H1 (cell line): Measurements from ENCODE around the gene PALM. TPM values are rescaled to one million over a fixed set of nuclear protein-coding genes. Genes with fewer than 3 reads are reported as not detected.

Experiments used
- CBX5 ChIP-seq: fragments of 300-800, 300-1000 bp; sonication (generic); IDR thresholded peaks from 2 replicates; pipeline ENCODE4 v1.7.1; 2016; ENCODE audit warnings: antibody characterized with exemption, low read length, low read depth
- CBX8 ChIP-seq: fragments of 300-800, 300-1000 bp; sonication (generic); IDR thresholded peaks from 2 replicates; pipeline ENCODE4 v1.7.1; 2016; ENCODE audit warnings: low read depth, low read length, borderline replicate concordance
- GTF2F1 ChIP-seq: IDR thresholded peaks from 2 replicates; pipeline ENCODE4 v1.6.1; 2012; ENCODE audit warnings: low read depth, low read length, improper control_type of control experiment, borderline replicate concordance
- HDAC2 ChIP-seq, 2 experiments: fragments of 300-600 bp in 1 of 2; sonication (generic) in 1 of 2; IDR thresholded peaks; 2 replicates each; pipeline ENCODE4 v1.6.1; 2011 to 2012; ENCODE audit warnings: low read depth in 2 of 2, low read length in 2 of 2, mild to moderate bottlenecking in 2 of 2, moderate library complexity in 2 of 2, borderline replicate concordance in 1 of 2, inconsistent platforms in 1 of 2
- POLR2A ChIP-seq, 2 experiments: IDR thresholded peaks; 1 replicate in 1 of 2; 2 replicates in 1 of 2; pipeline ENCODE4 v1.6.1; 2011; ENCODE audit warnings: low read depth in 2 of 2, low read length in 2 of 2, mild to moderate bottlenecking in 2 of 2; ENCODE audit errors: control extremely low read depth in 1 of 2
- polyA plus RNA-seq, 7 experiments: library from polyadenylated mRNA; depleted of rRNA in 3 of 7; stranded (reverse) in 5 of 7; unstranded in 2 of 7; fragments of >200 nt in 5 of 7; fragments of 200-250 nt in 2 of 7; gene quantifications; 1 replicate in 5 of 7; 2 replicates in 1 of 7; 4 replicates in 1 of 7; pipeline versions ENCODE4 v1.2.1 to v1.2.3, GENCODE V29; 2011 to 2013; ENCODE audit warnings: missing spikeins in 2 of 7, mixed read lengths in 2 of 7
- total RNA-seq: library from RNA; stranded (reverse); fragmentation: NEBNext Ultra II Directional; extraction: Animal tissue kit (Norgen Biotek cat#: 25700); gene quantifications from 2 replicates; pipeline ENCODE4 v1.2.1, GENCODE V29; 2021
- TF ChIP-seq, protein P1 (sequence below), 3 experiments: IDR thresholded peaks; 1 replicate in 2 of 3; 2 replicates in 1 of 3; pipeline versions ENCODE4 v1.5.1 to v1.6.1; 2011; ENCODE audit warnings: low read length in 3 of 3, mild to moderate bottlenecking in 3 of 3, inconsistent platforms in 2 of 3, low read depth in 1 of 3, moderate library complexity in 1 of 3; ENCODE audit not compliant: insufficient read depth in 1 of 3; ENCODE audit errors: control extremely low read depth in 1 of 3

The PALM gene
- total and polyA plus RNA-seq, 2 of the 8 experiments (the other 6 are each of a cell fraction or from before 2014, with no cell fraction given): 5.7 to 16.5 TPM

DNA sequence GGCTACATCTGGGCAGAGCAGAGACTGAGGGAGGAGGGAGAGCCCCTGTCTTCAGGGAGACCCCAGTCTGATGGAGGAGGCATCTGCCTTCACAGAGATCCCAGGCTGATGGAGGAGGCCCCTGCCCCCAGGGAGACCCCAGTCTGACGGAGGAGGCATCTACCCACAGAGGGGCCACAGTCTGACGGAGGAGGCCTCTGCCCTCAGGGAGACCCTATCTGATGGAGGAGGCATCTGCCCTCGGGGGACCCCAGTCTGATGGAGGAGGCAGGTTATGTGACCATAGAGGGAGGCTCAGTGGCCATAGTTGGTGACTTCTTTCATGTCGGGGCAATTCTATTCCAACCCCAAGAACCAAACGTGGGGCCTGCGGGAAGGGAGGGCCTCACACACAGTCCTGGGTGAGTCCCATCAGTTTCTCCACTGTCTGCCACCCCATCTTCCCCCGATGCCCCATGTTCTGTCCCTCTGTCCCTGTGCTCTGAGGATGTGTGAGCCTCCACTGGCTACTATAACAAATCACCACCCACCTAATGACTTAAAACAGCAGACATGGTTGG is 56.5 kb downstream of the PALM start (continued):
- no peak for TF ChIP-seq HDAC2 (IDR thresholded peaks at IDR 0.05; ENCODE audit: borderline replicate concordance in 1 of 2, low read depth in 2 of 2, low read length in 2 of 2)
- TF ChIP-seq, protein P1, sequence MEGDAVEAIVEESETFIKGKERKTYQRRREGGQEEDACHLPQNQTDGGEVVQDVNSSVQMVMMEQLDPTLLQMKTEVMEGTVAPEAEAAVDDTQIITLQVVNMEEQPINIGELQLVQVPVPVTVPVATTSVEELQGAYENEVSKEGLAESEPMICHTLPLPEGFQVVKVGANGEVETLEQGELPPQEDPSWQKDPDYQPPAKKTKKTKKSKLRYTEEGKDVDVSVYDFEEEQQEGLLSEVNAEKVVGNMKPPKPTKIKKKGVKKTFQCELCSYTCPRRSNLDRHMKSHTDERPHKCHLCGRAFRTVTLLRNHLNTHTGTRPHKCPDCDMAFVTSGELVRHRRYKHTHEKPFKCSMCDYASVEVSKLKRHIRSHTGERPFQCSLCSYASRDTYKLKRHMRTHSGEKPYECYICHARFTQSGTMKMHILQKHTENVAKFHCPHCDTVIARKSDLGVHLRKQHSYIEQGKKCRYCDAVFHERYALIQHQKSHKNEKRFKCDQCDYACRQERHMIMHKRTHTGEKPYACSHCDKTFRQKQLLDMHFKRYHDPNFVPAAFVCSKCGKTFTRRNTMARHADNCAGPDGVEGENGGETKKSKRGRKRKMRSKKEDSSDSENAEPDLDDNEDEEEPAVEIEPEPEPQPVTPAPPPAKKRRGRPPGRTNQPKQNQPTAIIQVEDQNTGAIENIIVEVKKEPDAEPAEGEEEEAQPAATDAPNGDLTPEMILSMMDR (IDR thresholded peaks at IDR 0.05; ENCODE audit: control extremely low read depth in 1 of 3, insufficient read depth in 1 of 3, low read depth in 1 of 3, low read length in 3 of 3): no peak
- no peak for TF ChIP-seq GTF2F1
- TF ChIP-seq CBX5: no peak
- no peak for TF ChIP-seq POLR2A (IDR thresholded peaks at IDR 0.05; ENCODE audit: control extremely low read depth in 1 of 2, low read depth in 2 of 2, low read length in 2 of 2)
- TF ChIP-seq CBX8: no peak
